ENCODE data around the gene MINK1.

MINK1 gene

GRCh38 chr17:4833178-4833940 is at the start of gene MINK1 (continued):
- TF ChIP-seq HIC1 (tag by site-specific recombination; IDR thresholded peaks at IDR 0.05), result peak; percentile 85
- peak; percentile 87 for TF ChIP-seq ZNF398 (tag by site-specific recombination; IDR thresholded peaks at IDR 0.05)
- no peak for TF ChIP-seq HOXC10 (CRISPR knock-in tag; IDR thresholded peaks at IDR 0.05)
- no peak for TF ChIP-seq ZNF404 (tag by site-specific recombination; IDR thresholded peaks at IDR 0.05)
- 0 out of 2 replicates have a peak, but pooled peaks have one; percentile 27 for TF ChIP-seq ZNF394 (tag by site-specific recombination; IDR thresholded peaks at IDR 0.05; ENCODE audit: borderline replicate concordance)
- 0 out of 2 replicates have a peak, but pooled peaks have one; percentile 60 for TF ChIP-seq ZNF391 (tag by site-specific recombination; IDR thresholded peaks at IDR 0.05; ENCODE audit: borderline replicate concordance, low read depth)
- TF ChIP-seq GLIS1 (tag by site-specific recombination; IDR thresholded peaks at IDR 0.05), result peak; percentile 83
- TF ChIP-seq ZBTB21 (tag by site-specific recombination; IDR thresholded peaks at IDR 0.05), result no peak
- TF ChIP-seq INSM2 (tag by site-specific recombination; IDR thresholded peaks at IDR 0.05), result peak; percentile 18; the same call in 1 of the 2 replicates
- TF ChIP-seq ZNF324 (tag by site-specific recombination; IDR thresholded peaks at IDR 0.05), result peak; percentile 46; the same call in 1 of the 2 replicates
- TF ChIP-seq KLF7 (tag by site-specific recombination; IDR thresholded peaks at IDR 0.05; ENCODE audit: borderline replicate concordance), result peak; percentile 47; the same call in 1 of the 2 replicates
- peak; percentile 69 for TF ChIP-seq KLF16 (tag by site-specific recombination; IDR thresholded peaks at IDR 0.05)
- peak; percentile 19; the same call in 1 of the 2 replicates for TF ChIP-seq ZBTB7A (tag by site-specific recombination; IDR thresholded peaks at IDR 0.05; ENCODE audit: low read depth)
- peak; percentile 66; the same call in 1 of the 2 replicates for TF ChIP-seq YY1 (tag by site-specific recombination; IDR thresholded peaks at IDR 0.05)
- TF ChIP-seq ZNF777 (tag by site-specific recombination; IDR thresholded peaks at IDR 0.05; ENCODE audit: borderline replicate concordance), result peak; percentile 69; the same call in 1 of the 2 replicates
- TF ChIP-seq ZNF501 (tag by site-specific recombination; IDR thresholded peaks at IDR 0.05), result peak; percentile 79; the same call in 1 of the 2 replicates
- peak; percentile 85; the same call in 1 of the 2 replicates for TF ChIP-seq KLF10 (tag by site-specific recombination; IDR thresholded peaks at IDR 0.05)
- peak; percentile 85 for TF ChIP-seq ZNF561 (tag by site-specific recombination; IDR thresholded peaks at IDR 0.05; ENCODE audit: borderline replicate concordance)
- TF ChIP-seq PRDM1 (tag by site-specific recombination; IDR thresholded peaks at IDR 0.05), result no peak
- peak; percentile 6; the same call in 1 of the 2 replicates for TF ChIP-seq ZBTB8A (tag by site-specific recombination; IDR thresholded peaks at IDR 0.05)
- TF ChIP-seq ZNF623 (tag by site-specific recombination; IDR thresholded peaks at IDR 0.05), result peak; percentile 16; the same call in 1 of the 2 replicates
- TF ChIP-seq ZNF24 (tag by site-specific recombination; IDR thresholded peaks at IDR 0.05), result 0 out of 2 replicates have a peak, but pooled peaks have one; percentile 37
- TF ChIP-seq BCL11A (tag by site-specific recombination; IDR thresholded peaks at IDR 0.05; ENCODE audit: low read depth), result 0 out of 2 replicates have a peak, but pooled peaks have one; percentile 19
- TF ChIP-seq ZNF600 (tag by site-specific recombination; IDR thresholded peaks at IDR 0.05), result peak; percentile 56; the same call in 1 of the 2 replicates
- peak; percentile 48; the same call in 1 of the 2 replicates for TF ChIP-seq ZNF692 (tag by site-specific recombination; IDR thresholded peaks at IDR 0.05)
- no peak for TF ChIP-seq ZNF280D (tag by site-specific recombination; IDR thresholded peaks at IDR 0.05)
- peak; percentile 84 for TF ChIP-seq KLF17 (tag by site-specific recombination; IDR thresholded peaks at IDR 0.05)
